ENCODE results near the gene MUC13.
A peak's percentile ranks its signal among the peaks of the same experiment; 100 is the strongest.

MUC13 gene

GRCh38 chr3:124856677-124857076 lies 77.9 kb downstream of the MUC13 start:
- Histone ChIP-seq H2BK12ac (ENCODE audit: low read length in 2 of 2) (no peak overlapping the region), H2AFZ (ENCODE audit: low read depth, low read length) (no peak overlapping the region), H2BK5ac (ENCODE audit: low read depth, low read length, poor library complexity, severe bottlenecking) (no peak overlapping the region), H3K4me2 (ENCODE audit: low read length, poor library complexity, severe bottlenecking) (no peak overlapping the region), H3K36me3 (ENCODE audit: control insufficient read depth in 1 of 2, insufficient read depth in 2 of 2, low read depth in 1 of 2, low read length in 2 of 2) (peaks cover 8 to 56% of the 10 kb centered on the region in 2 experiments), H3K23ac (ENCODE audit: low read length in 2 of 2) (no peak overlapping the region), H4K8ac (ENCODE audit: low read length) (no peak overlapping the region), H2AK5ac (ENCODE audit: low read length, severe bottlenecking) (peak overlapping the region; percentile 91), H3K18ac (ENCODE audit: low read depth in 1 of 2, low read length in 2 of 2) (peak overlapping the region in 1 of 2 experiments; percentile 79), H3K4ac (ENCODE audit: low read depth in 1 of 2, low read length in 2 of 2) (no peak overlapping the region), H3K14ac (ENCODE audit: low read length in 2 of 2) (no peak overlapping the region), H2BK120ac (ENCODE audit: low read depth, low read length) (no peak overlapping the region), H3K27me3 (ENCODE audit: control insufficient read depth in 1 of 2, insufficient read depth in 1 of 2, low read length in 2 of 2) (no peaks in the 10 kb centered on the region), H3K4me1 (ENCODE audit: control insufficient read depth, insufficient read depth, low read depth, low read length) (peaks cover 17% of the 10 kb centered on the region), H4K91ac (ENCODE audit: low read length) (no peak overlapping the region), H3K4me3 (ENCODE audit: insufficient read depth in 1 of 2, low read depth in 1 of 2, low read length in 2 of 2) (no peak overlapping the region), H3K9ac (ENCODE audit: low read length) (peak overlapping the region; percentile 48), H2BK15ac (ENCODE audit: low read depth, poor library complexity, severe bottlenecking) (no peak overlapping the region), H3K27ac (ENCODE audit: low read length, poor library complexity, severe bottlenecking) (no peak overlapping the region), H3K9me3 (ENCODE audit: control insufficient read depth, low read length) (no peaks in the 10 kb centered on the region), H3K79me1 (replicated peaks; ENCODE audit: low read length, poor library complexity, severe bottlenecking) (peaks cover 29% of the 10 kb centered on the region)
- 97% methylated on average over 2 of the region's 2 CpGs for WGBS
- DNase-seq = no peak
